H9 (cell line): ENCODE measurements around the gene GPD1. TPM values are rescaled to one million over a fixed set of nuclear protein-coding genes. Genes with fewer than 3 reads are reported as not detected.

ENCODE experiments used
- DNase-seq: peaks from one replicate; pipeline ENCODE4 v3.0.0-alpha.2; 2017
- H2AFZ ChIP-seq: one replicate; pipeline ENCODE4 v1.6.1; 2013; ENCODE audit warnings: mild to moderate bottlenecking, low read length, control low read depth, moderate library complexity
- H2AK5ac ChIP-seq: 2 replicates; pipeline ENCODE4 v1.6.1; 2013; ENCODE audit warnings: low read length, control low read depth, mixed read lengths; ENCODE audit not compliant: insufficient read length
- H2BK120ac ChIP-seq: one replicate; pipeline ENCODE4 v1.6.1; 2013; ENCODE audit warnings: low read depth, mild to moderate bottlenecking, low read length, control low read depth, inconsistent platforms; ENCODE audit not compliant: poor library complexity, severe bottlenecking
- H2BK12ac ChIP-seq: 2 replicates; pipeline ENCODE4 v1.6.1; 2013; ENCODE audit warnings: low read length, control low read depth, mixed read lengths, low read depth; ENCODE audit not compliant: insufficient read length
- H2BK15ac ChIP-seq: 2 replicates; pipeline ENCODE4 v1.6.1; 2013; ENCODE audit warnings: low read depth, low read length, control low read depth
- H2BK20ac ChIP-seq: one replicate; pipeline ENCODE4 v1.6.1; 2013; ENCODE audit warnings: low read depth, mild to moderate bottlenecking, low read length, control low read depth, inconsistent platforms; ENCODE audit not compliant: poor library complexity, severe bottlenecking
- H2BK5ac ChIP-seq: 2 replicates; pipeline ENCODE4 v1.6.1; 2013; ENCODE audit warnings: low read length, control low read depth, mixed read lengths; ENCODE audit not compliant: insufficient read length
- H3K14ac ChIP-seq: 2 replicates; pipeline ENCODE4 v1.6.1; 2013; ENCODE audit warnings: low read length, control low read depth; ENCODE audit not compliant: insufficient read depth
- H3K18ac ChIP-seq: 2 replicates; pipeline ENCODE4 v1.6.1; 2013; ENCODE audit warnings: low read depth, mild to moderate bottlenecking, mixed read lengths, low read length, control low read depth; ENCODE audit not compliant: insufficient read length
- H3K23ac ChIP-seq: 2 replicates; pipeline ENCODE4 v1.6.1; 2013; ENCODE audit warnings: low read length, control low read depth, mixed read lengths, low read depth; ENCODE audit not compliant: insufficient read length
- H3K23me2 ChIP-seq: 2 replicates; pipeline ENCODE4 v1.6.1; 2013; ENCODE audit warnings: low read depth, mild to moderate bottlenecking, mixed read lengths, low read length, control low read depth; ENCODE audit not compliant: insufficient read length, poor library complexity, severe bottlenecking
- H3K27ac ChIP-seq: 2 replicates; pipeline ENCODE4 v1.5.1; 2013; ENCODE audit warnings: low read length, control low read depth, mixed read lengths, low read depth; ENCODE audit not compliant: insufficient read length
- H3K27me3 ChIP-seq: 2 replicates; pipeline ENCODE4 v1.6.1; 2013; ENCODE audit warnings: low read length, control low read depth, inconsistent platforms; ENCODE audit not compliant: insufficient read depth
- H3K4ac ChIP-seq: 2 replicates; pipeline ENCODE4 v1.6.1; 2013; ENCODE audit warnings: low read depth, mild to moderate bottlenecking, control low read depth, inconsistent platforms, low read length, moderate library complexity
- H3K4me1 ChIP-seq: 2 replicates; pipeline ENCODE4 v1.6.1; 2013; ENCODE audit warnings: low read length, control low read depth, inconsistent platforms; ENCODE audit not compliant: insufficient read depth
- H3K4me2 ChIP-seq: 2 replicates; pipeline ENCODE4 v1.6.1; 2013; ENCODE audit warnings: low read length, control low read depth, mixed read lengths; ENCODE audit not compliant: insufficient read length, insufficient read depth
- H3K56ac ChIP-seq: 2 replicates; pipeline ENCODE4 v1.6.1; 2013; ENCODE audit warnings: low read depth, mild to moderate bottlenecking, mixed read lengths, low read length, control low read depth; ENCODE audit not compliant: insufficient read length
- H3K79me1 ChIP-seq: 2 replicates; pipeline ENCODE4 v1.6.1; 2013; ENCODE audit warnings: low read depth, mild to moderate bottlenecking, moderate library complexity, low read length, control low read depth, inconsistent platforms; ENCODE audit not compliant: insufficient read depth, poor library complexity, severe bottlenecking
- H3K79me2 ChIP-seq: 2 replicates; pipeline ENCODE4 v1.6.1; 2013; ENCODE audit warnings: low read length, control low read depth, inconsistent platforms; ENCODE audit not compliant: insufficient read depth
- H3K9ac ChIP-seq: 2 replicates; pipeline ENCODE4 v1.6.1; 2013; ENCODE audit warnings: low read length, control low read depth, mixed read lengths; ENCODE audit not compliant: insufficient read length; ENCODE audit errors: extremely low read depth
- H3K9me3 ChIP-seq: one replicate; pipeline ENCODE4 v1.6.1; 2013; ENCODE audit warnings: low read depth, low read length, inconsistent platforms; ENCODE audit not compliant: control insufficient read depth
- H3T11ph ChIP-seq: one replicate; pipeline ENCODE4 v1.6.1; 2013; ENCODE audit warnings: mild to moderate bottlenecking, low read length, control low read depth, inconsistent platforms
- H4K20me1 ChIP-seq: one replicate; pipeline ENCODE4 v1.6.1; 2013; ENCODE audit not compliant: control insufficient read depth, insufficient read length, insufficient read depth
- H4K5ac ChIP-seq: 2 replicates; pipeline ENCODE4 v1.6.1; 2013; ENCODE audit warnings: low read depth, mild to moderate bottlenecking, mixed read lengths, low read length, control low read depth; ENCODE audit not compliant: insufficient read length
- H4K8ac ChIP-seq: replicated peaks from 2 replicates; pipeline ENCODE4 v1.6.1; 2013; ENCODE audit warnings: low read length, control low read depth, mixed read lengths, low read depth; ENCODE audit not compliant: insufficient read length
- H4K91ac ChIP-seq: 2 replicates; pipeline ENCODE4 v1.6.1; 2013; ENCODE audit warnings: low read depth, mild to moderate bottlenecking, moderate library complexity, mixed read lengths, low read length, control low read depth; ENCODE audit not compliant: insufficient read length
- H3K27ac Mint-ChIP-seq, 3 experiments: 2 replicates in 2 of 3; 3 replicates in 1 of 3; pipeline ENCODE4 v1.8.0; 2020 to 2021; ENCODE audit warnings: mixed read lengths in 3 of 3, mild to moderate bottlenecking in 1 of 3, moderate library complexity in 1 of 3
- H3K27me3 Mint-ChIP-seq: 2 replicates; pipeline ENCODE4 v1.8.0; 2021; ENCODE audit warnings: low read depth, mild to moderate bottlenecking, moderate library complexity, mixed read lengths
- H3K36me3 Mint-ChIP-seq, 3 experiments: 2 replicates in 2 of 3; 3 replicates in 1 of 3; pipeline ENCODE4 v1.8.0; 2020 to 2021; ENCODE audit warnings: low read depth in 3 of 3, mixed read lengths in 3 of 3; ENCODE audit not compliant: insufficient read depth in 1 of 3
- H3K4me1 Mint-ChIP-seq, 2 experiments: 2 replicates each; pipeline ENCODE4 v1.8.0; 2020; ENCODE audit warnings: mixed read lengths in 2 of 2
- H3K4me3 Mint-ChIP-seq, 2 experiments: 2 replicates in 1 of 2; 3 replicates in 1 of 2; pipeline ENCODE4 v1.8.0; 2020 to 2021; ENCODE audit warnings: mild to moderate bottlenecking in 2 of 2, mixed read lengths in 2 of 2, moderate library complexity in 1 of 2
- H3K9me3 Mint-ChIP-seq, 2 experiments: 2 replicates in 1 of 2; 3 replicates in 1 of 2; pipeline ENCODE4 v1.8.0; 2020; ENCODE audit warnings: mild to moderate bottlenecking in 2 of 2, mixed read lengths in 2 of 2, moderate library complexity in 1 of 2
- WGBS: extraction: QIAGEN DNeasy Blood & Tissue Kit; methylation state at CpG from one replicate; pipeline ENCODE4 v1.1.7; 2013; ENCODE audit warnings: missing lambda C conversion rate, low lambda C conversion rate, mixed read lengths; ENCODE audit not compliant: insufficient read length; ENCODE audit errors: extremely low coverage; 5-methylcytosine and 5-hydroxymethylcytosine counted together
- total RNA-seq: library from RNA; stranded (reverse); gene quantifications from 2 replicates; pipeline ENCODE4 v1.2.1, GENCODE V29; 2021
- TF ChIP-seq, protein P1 (sequence below): fragments of 200-600 bp; sonication (generic); conservative IDR thresholded peaks from 3 replicates; pipeline ENCODE4 v1.8.0; 2021; ENCODE audit warnings: antibody characterized with exemption, mild to moderate bottlenecking

Gene GPD1
- total RNA-seq, 1 experiment from 2014 or later: 0.70 TPM

DNA sequence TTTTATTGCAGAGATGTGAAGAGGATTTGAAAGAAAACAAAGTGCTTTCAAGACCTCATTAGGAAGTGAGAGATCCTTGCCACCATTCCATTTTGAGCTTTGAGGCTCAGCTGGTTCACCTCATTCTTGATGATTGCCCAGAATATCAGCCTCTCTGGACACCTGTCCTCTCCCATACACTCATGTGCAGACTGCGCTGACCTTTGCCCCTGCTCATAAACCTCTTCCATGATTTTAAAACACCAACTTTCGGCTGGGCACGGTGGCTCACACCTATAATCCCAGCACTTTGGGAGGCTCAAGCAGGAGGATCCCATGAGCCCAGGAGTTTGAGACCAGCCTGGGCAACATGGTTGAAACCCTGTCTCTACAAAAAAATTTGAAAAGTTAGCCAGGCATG is 17.1 kb downstream of the GPD1 start:
- H2AK5ac ChIP-seq: no peak overlapping the region
- H3K23ac ChIP-seq: no peak overlapping the region
- no peaks in the 10 kb centered on the region for H3K9me3 ChIP-seq
- no peak overlapping the region for H3K9ac ChIP-seq
- H3T11ph ChIP-seq: no peak overlapping the region
- H3K23me2 ChIP-seq: no peaks in the 10 kb centered on the region
- DNase-seq: no peak
- no peak overlapping the region for H4K8ac ChIP-seq
- H2BK15ac ChIP-seq: no peak overlapping the region
- Mint-ChIP-seq H3K27ac (no peak overlapping the region), H3K9me3 (no peaks in the 10 kb centered on the region), H3K4me1 (no peaks in the 10 kb centered on the region), H3K36me3 (peaks cover 2 to 22% (median 4%) of the 10 kb centered on the region in 3 experiments; a peak in 5 of 7 replicates), H3K4me3 (no peak overlapping the region), H3K27me3 (no peaks in the 10 kb centered on the region)
- no peak overlapping the region for H3K4ac ChIP-seq
- no peaks in the 10 kb centered on the region for H3K27me3 ChIP-seq
- H2BK5ac ChIP-seq: no peak overlapping the region
- H3K14ac ChIP-seq: no peak overlapping the region
- TF ChIP-seq, protein P1, sequence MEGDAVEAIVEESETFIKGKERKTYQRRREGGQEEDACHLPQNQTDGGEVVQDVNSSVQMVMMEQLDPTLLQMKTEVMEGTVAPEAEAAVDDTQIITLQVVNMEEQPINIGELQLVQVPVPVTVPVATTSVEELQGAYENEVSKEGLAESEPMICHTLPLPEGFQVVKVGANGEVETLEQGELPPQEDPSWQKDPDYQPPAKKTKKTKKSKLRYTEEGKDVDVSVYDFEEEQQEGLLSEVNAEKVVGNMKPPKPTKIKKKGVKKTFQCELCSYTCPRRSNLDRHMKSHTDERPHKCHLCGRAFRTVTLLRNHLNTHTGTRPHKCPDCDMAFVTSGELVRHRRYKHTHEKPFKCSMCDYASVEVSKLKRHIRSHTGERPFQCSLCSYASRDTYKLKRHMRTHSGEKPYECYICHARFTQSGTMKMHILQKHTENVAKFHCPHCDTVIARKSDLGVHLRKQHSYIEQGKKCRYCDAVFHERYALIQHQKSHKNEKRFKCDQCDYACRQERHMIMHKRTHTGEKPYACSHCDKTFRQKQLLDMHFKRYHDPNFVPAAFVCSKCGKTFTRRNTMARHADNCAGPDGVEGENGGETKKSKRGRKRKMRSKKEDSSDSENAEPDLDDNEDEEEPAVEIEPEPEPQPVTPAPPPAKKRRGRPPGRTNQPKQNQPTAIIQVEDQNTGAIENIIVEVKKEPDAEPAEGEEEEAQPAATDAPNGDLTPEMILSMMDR: no peak
- no CpG with 5 or more reads among the region's 3 CpGs for WGBS
- H4K20me1 ChIP-seq: no peaks in the 10 kb centered on the region
- no peak overlapping the region for H3K4me2 ChIP-seq
- H3K18ac ChIP-seq: no peak overlapping the region
- H2AFZ ChIP-seq: no peak overlapping the region
- H4K5ac ChIP-seq: no peak overlapping the region
- no peak overlapping the region for H2BK12ac ChIP-seq
- H3K79me2 ChIP-seq: no peaks in the 10 kb centered on the region
- no peak overlapping the region for H3K56ac ChIP-seq
- no peak overlapping the region for H4K91ac ChIP-seq
- no peak overlapping the region for H3K27ac ChIP-seq
- H2BK120ac ChIP-seq: no peak overlapping the region
- peaks cover 3% of the 10 kb centered on the region for H3K79me1 ChIP-seq
- H3K4me1 ChIP-seq: no peaks in the 10 kb centered on the region
- no peak overlapping the region for H2BK20ac ChIP-seq
